Measurements from ENCODE around the gene NRAP. TPM values are rescaled to one million over a fixed set of nuclear protein-coding genes. Genes with fewer than 3 reads are reported as not detected.

NRAP gene
- total and polyA plus RNA-seq, 10 of the 15 experiments (the other 5 are each of a cell fraction or from before 2014, with no cell fraction given), result not detected

GRCh38 chr10:113691381-113691780, 27.5 kb upstream of the NRAP start:
- Histone ChIP-seq H3K9me3 (replicated peaks; ENCODE audit: control insufficient read depth, insufficient read depth, low read length) (peaks cover 39% of the 10 kb centered on the region), H3K9ac (ENCODE audit: control insufficient read depth, insufficient read depth, low read length) (no peak overlapping the region), H2AFZ (ENCODE audit: control insufficient read depth, low read depth, low read length) (no peak overlapping the region), H3K4me1 (ENCODE audit: control insufficient read depth, insufficient read depth, low read length) (peaks cover 3% of the 10 kb centered on the region), H3K79me2 (ENCODE audit: control insufficient read depth, insufficient read depth, low read length) (peaks cover 35% of the 10 kb centered on the region), H4K20me1 (ENCODE audit: control insufficient read depth, insufficient read depth) (no peaks in the 10 kb centered on the region), H3K4me2 (ENCODE audit: control insufficient read depth, insufficient read depth) (no peak overlapping the region), H3K36me3 (ENCODE audit: control insufficient read depth in 2 of 2, insufficient read depth in 2 of 2, low read length in 1 of 2) (peaks cover 7 to 10% of the 10 kb centered on the region in 2 experiments; a peak in 3 of 4 replicates), H3K27me3 (replicated peaks in 1 of 2; ENCODE audit: control insufficient read depth in 2 of 2, insufficient read depth in 2 of 2, low read length in 1 of 2) (no peaks in the 10 kb centered on the region), H3K27ac (ENCODE audit: control insufficient read depth, insufficient read depth) (no peak overlapping the region), H3K4me3 (no peak overlapping the region)
- DNase-seq (ENCODE audit: low read depth, low spot score), result no peak
- intact Hi-C loops (cut with micrococcal nuclease; ENCODE audit: unreplicated experiment) (no loop called here), in situ Hi-C loops (cut with MboI) (loop anchor here (25.0 kb wide), 1 partner anchor 1121 kb away; the partner anchor contains the start of gene FHIP2A)
- FAIRE-seq, result no peak
- BruUV-seq (replicated peaks), result no TSS peak
- POLR2A ChIA-PET, result no interaction called here
- TF ChIP-seq ZBED1 (IDR thresholded peaks at IDR 0.05; ENCODE audit: borderline replicate concordance) (no peak), SP1 (IDR thresholded peaks at IDR 0.05; ENCODE audit: low read depth, low read length) (no peak), SPI1 (IDR thresholded peaks at IDR 0.05; ENCODE audit: borderline replicate concordance, insufficient read depth, low read depth, low read length) (no peak), NR2F1 (conservative IDR thresholded peaks at IDR 0.05) (no peak), CBFB (IDR thresholded peaks at IDR 0.05; ENCODE audit: low read depth) (no peak), ZBTB11 (CRISPR knock-in tag; IDR thresholded peaks at IDR 0.05) (no peak), NFXL1 (IDR thresholded peaks at IDR 0.05; ENCODE audit: borderline replicate concordance) (no peak)
- ATAC-seq, result no peak
- CTCF ChIA-PET, result interaction anchor here (3.7 kb wide), 1 partner anchor 12 kb away, joined by 15 read pairs; the partner anchor contains the start of gene CASP7
- SMC1A ChIA-PET (ENCODE audit: uncharacterized antibody, unreplicated experiment), result interaction anchor here (1.0 to 1.3 kb wide), 2 partner anchors 25 to 104 kb away, joined by 3 to 5 read pairs; no protein-coding TSS in a partner anchor
- RAD21 ChIA-PET (ENCODE audit: unreplicated experiment), result interaction anchor here (0.8 kb wide), 1 partner anchor 10 kb away, joined by 3 read pairs; no protein-coding TSS in a partner anchor
- 95% methylated on average over 2 of the region's 2 CpGs for WGBS (ENCODE audit: insufficient coverage, insufficient replicate concordance, low lambda C conversion rate, missing lambda C conversion rate)

Measured in GM12878 (cell line).